Measurements from ENCODE around the gene ASF1B.

ASF1B gene

DNA sequence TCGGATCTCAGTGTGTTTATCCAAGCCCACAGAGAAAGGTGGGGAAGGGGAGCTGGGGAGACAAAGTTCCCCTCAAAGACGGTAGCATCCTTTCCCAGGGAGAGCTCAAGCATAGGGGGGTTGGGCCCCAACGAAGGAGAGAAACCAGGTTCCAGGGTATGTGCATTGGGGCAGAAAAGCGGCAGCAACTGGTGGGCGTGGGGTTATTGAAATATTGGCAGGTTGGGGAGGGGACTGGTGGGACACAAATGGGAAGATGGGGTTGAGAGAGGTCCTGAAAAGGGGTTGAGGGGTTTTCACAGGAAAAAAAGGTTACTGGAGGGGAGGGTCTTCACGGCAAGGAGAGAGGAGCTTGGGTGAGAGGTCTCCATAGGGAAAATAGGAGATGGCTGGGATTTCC, 1.0 kb downstream of the ASF1B start:
- no peak for DNase-seq

DNA sequence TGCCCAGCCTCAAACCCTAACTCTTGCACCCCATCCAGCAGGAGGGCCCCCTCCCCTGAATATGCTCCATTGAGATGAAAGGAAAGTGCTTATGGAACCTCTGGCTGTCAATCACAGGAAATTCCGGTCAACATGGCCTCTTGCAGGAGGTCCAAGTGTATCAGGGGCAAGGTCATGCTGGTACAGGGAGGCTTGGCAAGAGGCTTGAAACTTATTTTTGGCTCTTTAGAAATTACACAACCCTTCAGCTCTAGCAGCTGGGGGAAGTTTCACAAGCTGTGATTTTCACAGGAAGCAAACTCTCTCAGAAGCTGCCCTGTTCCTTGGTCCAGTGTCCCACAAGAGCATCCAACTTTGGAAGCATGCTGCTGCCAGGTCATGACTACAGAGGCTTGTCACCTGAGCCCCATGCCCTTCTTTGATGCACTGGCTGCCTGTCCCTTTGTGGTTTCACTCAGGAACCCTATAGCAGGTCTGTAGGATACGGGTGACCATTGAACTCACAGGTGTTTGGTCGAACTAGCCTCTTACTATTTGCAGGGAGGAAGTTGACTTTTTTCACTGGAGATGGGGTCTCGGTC, 8.4 kb downstream of the ASF1B start:
- DNase-seq = no peak

DNA sequence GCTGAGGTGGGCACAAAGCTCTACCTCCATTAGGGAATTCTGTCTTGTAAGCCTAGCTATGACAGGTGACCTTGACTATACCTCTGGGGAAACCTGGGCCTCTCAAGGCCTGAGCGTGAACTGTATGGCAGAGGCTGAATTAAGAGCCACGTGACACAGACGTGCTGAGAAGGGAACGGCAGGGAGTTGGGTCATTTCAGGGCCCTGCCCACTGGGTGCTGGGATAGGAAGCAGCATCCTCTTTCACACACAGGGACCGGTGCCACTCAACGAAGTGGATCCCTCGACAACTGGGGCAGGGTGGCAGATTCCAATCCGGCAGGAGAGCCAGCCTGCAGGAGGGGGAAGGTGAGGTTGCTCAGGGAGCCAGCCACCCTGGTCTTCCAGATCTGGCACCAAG, 9.2 kb downstream of the ASF1B start:
- no peak for DNase-seq

DNA sequence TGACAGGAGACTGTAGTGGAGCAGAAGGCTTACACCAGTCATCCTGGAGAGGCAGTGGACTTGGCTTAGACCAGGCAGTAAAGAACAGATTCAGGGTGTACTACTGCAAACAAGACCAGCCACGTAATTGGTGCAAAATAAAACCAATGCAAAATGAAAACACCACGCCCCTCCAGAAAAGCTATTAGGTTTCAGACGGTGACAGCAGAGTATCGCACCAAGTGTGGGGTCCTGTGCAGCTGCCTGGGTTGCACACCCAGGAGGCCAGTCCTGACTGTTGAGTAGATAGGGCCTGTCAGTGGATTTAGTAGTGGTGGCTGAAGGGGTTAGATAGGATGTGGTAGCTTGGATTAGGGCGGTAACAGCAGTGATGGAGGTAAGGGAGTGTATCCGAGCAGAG, 13.5 kb downstream of the ASF1B start:
- DNase-seq = no peak

DNA sequence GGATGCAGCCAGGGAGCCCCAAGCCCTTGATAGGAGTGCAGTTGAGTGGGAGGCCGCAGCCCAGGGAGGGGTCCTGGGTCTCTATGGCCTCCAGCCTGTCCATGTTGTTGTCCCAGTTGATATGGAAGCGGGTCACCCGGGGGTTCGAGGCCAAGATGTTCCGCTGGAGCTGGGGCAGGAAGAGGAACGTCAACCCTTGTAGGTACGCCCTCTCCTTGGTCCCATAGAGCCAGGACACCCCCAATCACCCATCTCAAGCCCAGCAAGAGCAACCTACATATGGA, 15.9 kb downstream of the ASF1B start:
- DNase-seq = no peak

DNA sequence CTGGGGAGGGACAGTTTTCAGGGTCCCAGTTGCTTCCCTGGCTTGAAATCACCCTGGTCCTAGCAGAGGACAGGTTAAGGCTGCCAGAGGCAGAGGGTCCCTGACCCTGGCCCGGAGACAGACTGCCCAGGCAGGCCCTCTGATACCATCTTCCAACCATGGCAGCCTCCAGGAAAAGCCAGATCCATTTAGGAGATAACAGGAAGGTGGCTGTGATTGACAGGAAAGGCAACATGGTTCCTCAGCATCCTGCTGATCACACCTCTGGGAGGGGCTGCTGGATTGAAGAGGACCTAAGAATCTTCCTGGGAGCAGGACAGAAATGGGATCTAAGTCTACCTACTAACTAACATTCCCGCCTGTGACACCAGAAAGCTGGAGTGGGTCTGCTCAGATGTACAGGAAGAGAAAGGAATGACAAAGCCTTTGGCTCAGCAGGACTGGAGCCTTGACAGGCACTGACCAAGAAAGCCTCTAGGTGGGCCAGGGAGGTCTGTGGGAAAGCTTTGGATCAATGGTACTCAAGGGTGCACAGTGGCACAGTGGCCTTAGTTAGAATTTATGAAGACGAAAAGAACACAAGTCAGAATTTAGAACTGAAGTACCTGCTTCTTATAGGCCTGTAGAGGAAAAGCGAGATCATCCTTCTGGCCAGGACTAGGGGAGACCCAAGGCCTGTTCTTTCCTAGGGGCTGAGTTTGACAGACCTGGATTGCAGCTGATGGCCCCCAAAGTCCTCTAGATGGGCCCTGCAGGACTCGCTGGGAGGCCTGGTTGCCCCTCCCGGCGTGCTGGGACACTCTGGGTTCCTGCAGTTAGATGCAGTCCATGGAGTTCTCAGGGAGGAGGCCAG, 16.5 kb downstream of the ASF1B start:
- no peak for DNase-seq

DNA sequence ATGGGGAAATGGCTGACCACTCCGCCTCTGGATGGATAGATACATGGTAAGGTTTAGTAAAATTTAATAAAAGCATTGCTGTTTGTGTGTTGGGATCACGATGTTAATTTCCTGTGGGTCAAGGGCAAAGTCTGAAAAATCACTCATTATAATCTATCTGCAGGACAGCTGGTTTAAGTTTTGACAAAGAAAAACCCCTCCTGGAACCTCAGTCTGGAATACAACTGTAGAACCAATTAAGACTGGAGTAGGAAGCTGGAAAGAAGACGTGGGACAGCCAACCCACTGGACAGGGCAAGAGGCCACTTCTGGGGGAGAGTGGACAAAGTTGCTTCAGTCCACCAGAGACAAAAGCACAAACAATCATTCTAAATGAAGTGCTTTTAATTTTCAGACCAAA, 17.2 kb downstream of the ASF1B start:
- DNase-seq = no peak

DNA sequence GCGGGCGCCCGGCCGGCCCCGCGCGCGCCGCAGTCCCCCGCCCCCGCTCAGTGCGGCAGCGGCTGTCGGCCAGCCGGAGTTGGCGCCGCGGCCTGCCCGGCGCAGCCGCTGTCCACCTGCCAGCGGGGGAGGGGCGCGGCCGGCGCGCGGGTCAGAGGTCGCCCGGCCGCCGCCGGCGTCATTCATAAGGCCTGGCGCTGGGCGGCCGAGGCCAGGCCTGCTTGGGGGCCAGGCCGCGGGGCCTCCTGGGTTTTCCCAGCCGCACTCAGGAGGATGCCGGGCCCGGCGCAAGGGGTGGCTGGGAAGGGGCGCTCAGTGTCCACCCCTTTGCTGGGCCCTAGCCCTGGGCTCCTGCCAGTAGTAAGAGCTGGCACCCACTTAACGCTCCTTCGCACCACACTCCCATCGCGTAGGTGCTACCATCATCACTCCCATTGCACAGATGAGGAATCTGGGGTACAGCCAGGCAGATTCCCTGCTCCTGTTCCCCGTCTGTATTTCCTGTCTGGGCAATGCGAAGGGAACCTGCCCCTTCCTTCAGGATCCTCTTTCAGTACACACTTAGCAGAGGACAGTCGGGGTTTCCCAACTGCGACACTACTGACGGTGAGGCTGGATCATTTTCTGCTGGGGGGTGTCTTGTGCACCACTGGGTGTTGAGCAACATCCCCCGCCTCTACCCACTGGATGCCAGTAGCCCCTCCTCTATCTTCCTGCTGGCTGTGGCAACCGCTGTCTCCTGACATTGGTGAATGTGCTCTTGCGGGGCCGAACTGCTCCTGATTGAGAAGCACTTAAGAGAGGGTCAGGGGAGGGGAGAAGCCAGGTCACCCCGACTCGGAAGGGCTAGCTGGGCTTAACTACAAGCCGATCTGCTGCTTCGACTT, 18.0 kb downstream of the ASF1B start:
- DNase-seq = peak; percentile 38

DNA sequence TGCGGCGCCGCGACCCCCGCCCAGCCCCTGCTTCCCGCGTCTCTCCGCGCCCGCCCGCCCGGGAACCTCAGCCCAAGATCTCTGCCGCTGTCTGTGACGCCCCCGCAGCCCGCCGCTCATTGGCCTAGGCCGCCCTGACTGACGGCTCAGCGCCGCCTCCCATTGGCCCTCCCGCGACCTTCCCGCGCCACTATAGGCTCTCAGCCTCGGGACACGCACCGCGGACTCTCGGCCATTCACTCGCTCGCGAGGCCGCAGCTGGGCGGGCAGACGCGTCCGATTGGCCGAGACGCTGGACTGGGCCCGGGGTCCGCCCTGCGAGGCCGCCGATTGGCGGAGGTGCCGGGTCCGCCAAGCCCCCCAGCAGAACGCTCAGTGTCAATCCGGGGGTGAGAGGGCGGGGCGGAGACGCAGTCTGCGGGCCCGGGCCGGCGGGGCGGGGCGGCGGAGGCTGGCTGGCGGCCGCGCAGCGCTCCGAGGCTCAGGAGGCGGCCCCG, 18.7 kb downstream of the ASF1B start, which contains the start of gene PRKACA:
PRKACA (minus strand) TSS at position 95 of the 497 bp plus-strand sequence. CDS start 215 bp downstream, outside the sequence.
- DNase-seq = peak; percentile 99

DNA sequence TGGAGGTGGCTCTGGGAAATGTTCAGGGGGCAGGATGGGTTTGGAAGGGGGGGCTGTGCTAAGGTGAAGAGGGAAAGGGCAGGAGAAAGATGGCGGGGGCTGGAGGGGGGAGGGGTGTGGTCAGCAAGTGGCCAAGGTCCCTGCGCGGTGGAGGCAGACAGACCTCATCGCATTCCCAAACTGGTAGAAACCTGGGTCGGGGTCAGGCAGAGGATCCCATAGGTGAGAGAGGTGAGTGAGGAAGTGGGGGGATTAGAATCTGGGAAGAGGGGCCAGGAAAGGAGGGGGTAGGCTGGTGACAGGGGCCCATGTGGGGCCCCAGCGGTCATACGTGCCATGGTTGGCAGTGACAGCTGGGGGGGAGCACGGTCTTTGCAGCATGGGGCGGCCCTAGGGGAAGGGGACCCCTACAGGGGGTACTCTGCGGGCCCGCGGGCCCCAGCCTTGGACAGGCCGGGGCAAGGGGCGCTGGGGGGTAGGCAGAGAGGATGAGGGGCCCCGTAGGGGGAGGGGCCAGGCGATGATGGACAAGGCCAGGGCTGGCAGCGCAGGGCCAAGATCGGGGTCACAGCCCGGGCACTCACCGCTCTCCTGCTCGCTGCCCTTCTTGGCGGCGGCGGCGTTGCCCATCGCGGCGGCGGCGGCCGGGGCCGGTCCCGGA, 19.3 kb downstream of the ASF1B start:
- no peak for DNase-seq

DNA sequence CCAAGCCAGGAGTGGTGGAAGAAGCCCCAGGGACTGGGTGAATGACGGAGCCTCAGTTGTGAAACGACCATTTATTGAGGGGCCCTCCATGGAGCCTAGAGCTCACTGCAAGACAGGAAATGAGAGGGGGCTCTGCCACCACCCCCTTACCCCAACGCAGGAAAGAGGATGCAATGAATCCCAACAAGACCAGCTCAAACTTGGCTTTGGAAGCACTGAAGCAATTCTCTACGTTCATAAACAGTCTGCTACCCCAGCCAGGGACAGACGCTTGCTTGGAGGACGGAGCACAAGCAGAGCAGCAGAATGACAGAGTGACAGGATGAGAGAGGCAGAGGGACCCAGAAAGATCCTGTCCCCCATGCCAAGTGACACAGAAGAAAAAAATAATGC, 19.9 kb downstream of the ASF1B start:
- no peak for DNase-seq

DNA sequence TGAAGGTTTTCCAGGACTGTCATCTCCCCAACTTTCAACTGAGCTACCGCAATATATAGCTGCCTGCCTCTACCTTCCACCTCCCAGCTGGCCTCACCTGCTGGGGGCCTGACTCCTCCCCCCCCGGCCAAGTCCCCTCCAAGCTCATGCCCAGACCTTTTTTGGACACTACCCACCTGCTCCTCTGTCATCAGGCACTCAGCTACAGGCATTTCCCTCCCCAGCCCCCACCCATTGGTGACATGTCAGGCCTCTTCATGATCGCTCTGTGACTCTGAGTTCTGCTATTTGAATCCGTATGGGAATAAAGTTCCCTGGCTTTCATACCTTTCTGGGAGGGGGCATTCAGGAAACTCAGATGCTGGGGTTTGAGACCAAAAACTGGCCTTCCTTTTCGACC, 20.6 kb downstream of the ASF1B start:
- DNase-seq = no peak

DNA sequence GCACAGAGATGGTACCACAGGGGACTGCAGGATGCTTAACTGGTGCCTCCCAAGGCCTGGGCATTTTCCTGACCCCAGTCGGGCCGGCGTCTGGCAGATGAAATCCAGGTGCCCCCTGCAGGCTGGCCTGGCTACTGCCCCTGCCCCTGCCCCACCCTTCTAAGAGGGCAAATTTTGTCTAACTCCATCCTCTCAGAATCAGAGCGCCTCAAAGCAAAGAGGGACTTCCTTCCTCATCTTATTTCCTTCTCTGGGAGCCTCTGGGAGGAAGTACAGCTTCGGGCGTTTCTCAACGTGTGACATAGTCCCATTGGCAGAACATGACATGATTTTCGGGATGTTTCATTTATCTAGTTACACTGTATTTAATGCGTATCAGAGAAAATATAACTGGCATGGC, 21.5 kb downstream of the ASF1B start:
- DNase-seq = peak; percentile 49

DNA sequence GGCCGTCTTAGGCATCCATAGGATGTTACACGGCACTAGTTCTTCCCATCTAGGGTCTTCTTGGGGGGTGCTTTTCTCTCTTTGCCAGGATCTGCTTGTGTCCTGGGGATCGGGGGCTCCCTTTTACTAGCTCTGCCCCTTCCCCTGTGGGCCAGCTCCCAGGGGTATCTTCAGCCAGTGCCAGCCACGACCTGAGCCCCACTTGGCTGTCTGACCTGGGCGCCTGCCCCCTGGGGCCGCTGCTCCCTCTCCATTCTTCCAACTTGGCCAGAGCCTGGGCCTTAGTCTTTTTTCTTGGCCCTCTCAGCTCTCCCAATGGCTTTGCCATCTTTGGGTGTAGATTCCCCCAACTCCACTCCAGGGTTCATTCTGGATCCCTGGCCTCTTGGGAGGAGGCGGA, 21.9 kb downstream of the ASF1B start:
- no peak for DNase-seq

DNA sequence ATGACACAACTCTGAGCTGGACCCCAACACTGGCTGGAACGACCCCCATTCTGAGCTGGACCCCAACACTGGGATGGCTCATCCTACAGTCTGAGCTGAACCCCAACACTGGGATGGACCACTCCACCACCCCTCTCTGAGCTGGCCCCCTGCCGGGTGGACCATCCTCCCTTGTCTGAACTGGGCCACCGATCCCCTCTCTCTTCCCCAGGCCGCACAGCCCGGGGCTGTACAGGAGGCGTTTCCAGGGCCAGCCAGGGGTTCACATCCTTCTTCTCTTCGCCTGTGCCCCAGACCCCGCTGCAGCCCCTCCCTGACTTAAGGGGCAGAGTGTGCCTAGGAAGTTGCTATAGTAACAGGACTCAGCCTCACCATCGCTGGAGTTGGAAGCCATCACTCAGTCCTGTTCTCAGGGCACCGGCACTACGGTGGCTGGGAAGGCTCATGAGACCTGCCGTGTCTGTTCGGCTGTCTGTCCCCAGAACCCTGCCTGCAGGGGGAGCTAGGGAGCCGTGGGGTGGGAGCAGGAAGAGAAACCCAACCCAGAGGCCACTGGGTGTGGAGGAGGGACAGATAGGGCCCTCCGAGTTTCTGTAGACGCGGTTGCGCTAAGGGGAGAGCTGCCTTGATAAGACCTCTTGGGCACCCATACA, 22.5 kb downstream of the ASF1B start:
- peak; percentile 91 for DNase-seq

DNA sequence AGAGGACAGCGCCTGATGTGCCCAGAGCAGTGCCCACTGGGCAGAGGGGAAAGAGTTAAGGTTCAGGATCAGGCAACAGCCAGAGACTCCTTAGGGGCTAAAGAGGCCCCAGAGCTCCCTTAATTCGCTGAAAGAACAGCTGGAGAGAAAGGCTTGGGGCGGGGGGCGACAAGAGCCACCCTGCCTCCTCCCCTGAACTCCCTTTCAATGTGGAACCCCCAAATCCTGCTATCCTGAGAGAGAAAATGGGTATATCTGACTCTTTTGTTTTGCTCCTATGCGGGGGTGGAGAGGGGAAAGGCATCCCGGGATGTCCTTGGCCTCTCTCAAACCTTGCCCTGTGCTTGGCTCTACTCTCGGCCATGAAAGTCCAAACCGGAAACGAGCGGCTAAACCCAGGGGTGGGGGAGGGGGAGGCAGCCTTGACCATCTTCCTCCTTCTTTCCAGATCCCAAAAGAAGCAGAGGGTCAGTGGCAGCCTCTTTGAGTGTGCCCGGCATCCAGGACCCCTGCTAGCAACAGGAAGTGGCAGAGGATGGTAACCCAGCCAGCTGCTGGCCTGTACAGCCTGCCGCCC, 23.5 kb downstream of the ASF1B start:
- no peak for DNase-seq

DNA sequence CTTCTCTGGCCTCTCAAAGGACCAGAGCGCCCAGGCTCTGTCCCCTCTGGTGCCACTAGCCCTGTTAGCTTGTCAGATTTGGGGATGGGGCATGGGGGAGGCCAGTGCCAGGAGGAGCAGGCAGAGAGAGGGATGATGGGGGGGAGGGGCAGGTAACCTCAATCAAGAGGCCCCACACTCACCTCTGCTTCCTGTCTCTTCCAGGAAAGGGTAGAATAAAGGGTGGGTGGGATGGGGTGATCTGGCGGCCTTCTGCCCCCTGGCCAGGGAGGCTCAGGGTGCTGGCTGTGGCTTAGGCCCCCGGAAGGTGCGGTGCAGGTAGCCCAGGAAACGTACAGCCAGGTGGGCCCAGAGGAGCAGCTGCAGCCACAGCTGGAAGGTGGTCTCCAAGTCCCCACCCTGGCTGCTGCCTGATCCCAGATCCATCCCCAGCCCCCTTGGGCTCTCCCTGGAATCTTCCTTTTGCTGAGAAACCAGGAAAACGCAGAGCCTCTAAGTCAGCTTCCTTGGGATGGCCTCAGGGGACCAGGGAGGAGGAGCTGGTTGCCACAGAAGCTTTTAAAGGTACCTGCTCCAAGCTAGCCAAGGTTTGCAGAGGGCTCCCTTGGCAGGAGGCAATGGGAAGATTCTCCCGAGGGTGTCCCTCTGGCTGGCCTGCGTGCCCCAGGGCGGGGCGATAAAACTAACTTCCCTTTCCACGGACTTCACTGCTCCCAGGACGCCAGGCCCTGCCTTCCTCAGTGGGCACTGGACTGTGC, 24.2 kb downstream of the ASF1B start:
- DNase-seq = no peak

DNA sequence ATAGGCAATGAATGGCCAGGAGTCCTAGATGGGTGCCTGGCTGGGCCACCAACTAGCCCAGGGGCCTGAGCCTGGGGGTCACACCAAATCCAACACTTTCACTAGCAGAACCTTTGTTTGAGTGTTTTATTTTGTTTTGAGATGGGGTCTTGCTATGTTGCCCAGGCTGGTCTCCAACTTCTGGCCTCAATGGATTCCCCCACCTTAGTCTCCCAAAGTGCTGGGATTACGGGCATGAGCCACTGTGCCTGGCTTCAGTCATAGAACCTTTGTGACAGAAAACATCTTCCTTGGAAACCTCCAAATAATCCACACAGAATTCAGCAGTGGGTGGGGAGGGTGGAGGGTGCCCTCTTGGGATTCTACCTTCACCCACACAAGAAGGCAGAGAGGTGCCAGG, 24.9 kb downstream of the ASF1B start:
- no peak for DNase-seq

DNA sequence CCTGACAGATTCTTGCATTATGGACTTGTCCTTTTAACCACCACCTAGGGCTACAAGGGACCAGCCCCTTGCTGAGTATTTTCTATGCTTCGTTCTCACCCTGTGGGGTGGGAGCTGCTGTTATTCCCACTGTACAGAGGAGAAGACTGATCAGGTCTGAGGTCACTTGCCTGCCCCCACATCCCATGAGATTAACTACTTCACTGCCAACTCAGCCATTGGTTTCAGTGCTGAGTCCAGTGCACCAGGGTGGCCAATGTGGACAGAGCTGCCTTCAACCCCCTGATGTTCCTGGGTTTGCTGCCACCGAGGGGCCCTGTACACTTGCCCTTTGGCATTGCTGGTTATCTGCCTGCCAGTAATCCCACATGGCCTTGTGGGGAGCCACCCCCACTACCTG, 25.7 kb downstream of the ASF1B start:
- no peak for DNase-seq

DNA sequence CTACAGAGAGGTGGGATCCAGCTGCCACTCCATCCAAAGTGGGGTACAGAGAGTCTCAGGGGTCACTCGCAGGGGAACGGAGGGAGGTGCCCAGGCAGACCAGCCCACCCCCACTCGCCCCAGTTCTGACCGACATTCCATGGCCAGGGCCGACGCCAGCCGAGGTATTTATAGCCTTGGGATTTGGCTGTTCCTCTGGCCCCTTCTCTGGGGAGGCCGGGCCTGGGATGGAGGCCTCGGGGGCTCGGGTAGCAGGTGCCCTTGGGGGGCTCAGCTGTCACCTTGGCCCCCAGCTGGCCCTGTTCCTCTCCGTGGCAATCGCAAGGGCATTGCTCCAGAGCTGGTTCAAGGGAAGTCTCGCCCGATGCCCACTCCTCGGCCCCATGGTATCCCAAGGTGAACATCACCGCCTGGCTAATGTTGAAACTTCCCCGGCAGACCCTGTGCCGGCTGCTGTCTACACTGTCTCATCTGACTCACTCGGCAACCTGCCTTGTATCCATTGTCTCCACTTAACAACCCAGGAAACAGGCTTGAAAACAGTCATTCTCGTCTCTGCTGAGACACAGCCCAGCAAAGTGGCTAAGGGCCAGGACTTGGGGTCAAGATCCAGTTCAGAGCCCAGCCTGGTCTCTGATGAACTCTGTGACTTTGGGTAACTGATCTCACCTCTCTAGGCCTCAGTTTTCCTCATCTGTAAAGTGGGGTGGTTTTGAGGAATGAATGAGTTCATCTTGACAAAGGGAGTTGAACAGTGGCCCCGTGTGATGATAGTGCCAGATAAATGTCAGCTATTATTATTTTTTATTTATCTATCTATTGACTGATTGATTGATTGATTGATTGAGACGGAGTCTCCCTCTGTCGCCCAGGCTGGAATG, 28.6 kb downstream of the ASF1B start:
- DNase-seq = no peak
